ENCODE data around the gene ERP27. TPM values are rescaled to one million over a fixed set of nuclear protein-coding genes. Genes with fewer than 3 reads are reported as not detected.
A peak's percentile ranks its signal among the peaks of the same experiment; 100 is the strongest.

ERP27 gene
- total RNA-seq, 1 donor from 2014 or later = 9.7 TPM

DNA sequence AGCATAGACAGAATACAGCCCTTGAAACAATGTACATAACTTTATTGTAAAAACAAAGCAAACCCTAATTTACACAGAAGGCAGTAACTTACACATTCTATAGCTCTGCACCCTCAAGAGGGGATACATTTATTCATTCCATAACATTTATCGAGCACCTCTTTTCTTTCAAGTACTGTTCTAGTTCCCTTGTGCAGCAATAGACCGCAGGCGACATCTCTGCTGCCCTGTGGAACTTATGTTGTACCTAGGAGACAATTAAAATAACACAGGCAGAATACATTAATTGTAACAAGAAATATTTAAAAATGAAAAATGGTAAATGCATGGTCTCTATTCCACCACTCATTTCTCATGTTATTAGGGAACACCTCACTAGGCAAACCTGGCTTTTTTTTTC is 24.5 kb upstream of the ERP27 start:
- DNase-seq = no peak
- H3K27ac ChIP-seq = peak overlapping the region; percentile 85
- no peaks in the 10 kb centered on the region for H3K27me3 ChIP-seq
- H3K9me3 ChIP-seq = no peaks in the 10 kb centered on the region
- intact Hi-C loops (cut with DNase I) = no loop called here
- H3K4me3 ChIP-seq = no peak overlapping the region
- no peak for ATAC-seq
- H3K36me3 ChIP-seq = no peaks in the 10 kb centered on the region
- peaks cover 4% of the 10 kb centered on the region for H3K4me1 ChIP-seq
- TF ChIP-seq, protein P1, sequence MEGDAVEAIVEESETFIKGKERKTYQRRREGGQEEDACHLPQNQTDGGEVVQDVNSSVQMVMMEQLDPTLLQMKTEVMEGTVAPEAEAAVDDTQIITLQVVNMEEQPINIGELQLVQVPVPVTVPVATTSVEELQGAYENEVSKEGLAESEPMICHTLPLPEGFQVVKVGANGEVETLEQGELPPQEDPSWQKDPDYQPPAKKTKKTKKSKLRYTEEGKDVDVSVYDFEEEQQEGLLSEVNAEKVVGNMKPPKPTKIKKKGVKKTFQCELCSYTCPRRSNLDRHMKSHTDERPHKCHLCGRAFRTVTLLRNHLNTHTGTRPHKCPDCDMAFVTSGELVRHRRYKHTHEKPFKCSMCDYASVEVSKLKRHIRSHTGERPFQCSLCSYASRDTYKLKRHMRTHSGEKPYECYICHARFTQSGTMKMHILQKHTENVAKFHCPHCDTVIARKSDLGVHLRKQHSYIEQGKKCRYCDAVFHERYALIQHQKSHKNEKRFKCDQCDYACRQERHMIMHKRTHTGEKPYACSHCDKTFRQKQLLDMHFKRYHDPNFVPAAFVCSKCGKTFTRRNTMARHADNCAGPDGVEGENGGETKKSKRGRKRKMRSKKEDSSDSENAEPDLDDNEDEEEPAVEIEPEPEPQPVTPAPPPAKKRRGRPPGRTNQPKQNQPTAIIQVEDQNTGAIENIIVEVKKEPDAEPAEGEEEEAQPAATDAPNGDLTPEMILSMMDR (IDR thresholded peaks at IDR 0.05) = no peak

DNA sequence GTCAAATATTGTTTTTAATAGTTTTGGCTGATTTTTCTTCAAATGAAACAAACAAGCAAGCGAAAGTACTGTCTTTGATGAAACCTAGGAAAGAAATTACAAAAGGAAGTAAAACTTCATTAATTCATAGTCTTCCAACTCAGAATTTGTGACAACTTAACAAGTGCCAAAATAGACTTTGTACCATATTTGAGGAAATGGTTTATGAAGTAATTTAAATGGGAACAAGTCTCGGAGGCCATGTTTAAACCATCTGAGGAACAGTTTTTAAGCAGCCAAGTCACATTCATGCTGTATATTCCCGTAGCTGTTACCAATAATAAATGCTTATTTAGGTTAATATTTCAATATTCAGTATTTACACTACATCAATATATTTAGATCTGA is 23.8 kb upstream of the ERP27 start:
- Histone ChIP-seq H3K27ac (peak overlapping the region; percentile 85), H3K4me3 (peak overlapping the region; percentile 60), H3K9me3 (no peaks in the 10 kb centered on the region), H3K36me3 (no peaks in the 10 kb centered on the region), H3K4me1 (peaks cover 10% of the 10 kb centered on the region), H3K27me3 (no peaks in the 10 kb centered on the region)
- TF ChIP-seq, protein P1 (IDR thresholded peaks at IDR 0.05) = no peak
- intact Hi-C loops (cut with DNase I) = no loop called here
- DNase-seq = no peak
- ATAC-seq = no peak

DNA sequence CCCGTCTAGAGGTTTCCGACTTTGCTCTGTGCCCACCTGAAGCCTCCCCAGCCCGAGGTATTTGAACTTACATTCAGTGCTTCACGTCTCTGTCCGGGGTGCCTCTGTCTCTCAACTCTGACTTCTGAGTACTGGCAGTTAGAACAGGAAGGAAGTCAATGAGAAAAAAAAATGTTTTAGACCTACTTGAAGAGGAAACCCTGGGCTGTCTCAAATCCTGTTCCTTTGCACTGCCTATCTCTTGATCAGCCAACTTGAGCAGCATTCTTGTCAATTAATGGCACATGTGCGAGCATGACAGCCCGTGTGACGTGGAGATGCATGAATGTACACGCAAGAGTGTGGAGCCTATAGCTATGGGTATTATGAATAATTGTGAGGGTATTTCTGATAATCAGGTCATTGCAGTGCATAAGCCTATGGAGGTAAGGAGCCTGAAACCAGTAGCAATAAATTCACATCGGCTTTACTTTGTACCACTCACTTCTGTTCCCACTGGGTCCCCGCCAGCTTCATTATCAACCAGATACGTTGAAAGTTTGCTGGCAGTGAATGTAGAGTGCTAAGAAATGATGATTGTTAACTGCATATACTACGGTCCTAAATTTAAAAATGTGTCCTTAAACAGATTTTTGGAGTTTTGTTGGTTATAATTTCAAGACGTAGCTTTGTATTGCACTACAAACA is 23.3 kb upstream of the ERP27 start, which contains the start of gene ARHGDIB:
ARHGDIB (minus strand) TSS at position 136 of the 687 bp plus-strand sequence. CDS start 10,889 bp downstream, outside the sequence.
- Histone ChIP-seq H3K4me3 (peak within 1 kb of the TSS; percentile 60), H3K4me1 (peaks cover 16% of the 10 kb centered on the region), H3K27ac (peak within 1 kb of the TSS; percentile 85), H3K9me3 (no peaks in the 10 kb centered on the region), H3K27me3 (no peaks in the 10 kb centered on the region), H3K36me3 (no peaks in the 10 kb centered on the region)
- DNase-seq (no peak), ATAC-seq (peak; percentile 83)
- TF ChIP-seq, protein P1 (IDR thresholded peaks at IDR 0.05) = no peak
- intact Hi-C loops (cut with DNase I) = no loop called here

DNA sequence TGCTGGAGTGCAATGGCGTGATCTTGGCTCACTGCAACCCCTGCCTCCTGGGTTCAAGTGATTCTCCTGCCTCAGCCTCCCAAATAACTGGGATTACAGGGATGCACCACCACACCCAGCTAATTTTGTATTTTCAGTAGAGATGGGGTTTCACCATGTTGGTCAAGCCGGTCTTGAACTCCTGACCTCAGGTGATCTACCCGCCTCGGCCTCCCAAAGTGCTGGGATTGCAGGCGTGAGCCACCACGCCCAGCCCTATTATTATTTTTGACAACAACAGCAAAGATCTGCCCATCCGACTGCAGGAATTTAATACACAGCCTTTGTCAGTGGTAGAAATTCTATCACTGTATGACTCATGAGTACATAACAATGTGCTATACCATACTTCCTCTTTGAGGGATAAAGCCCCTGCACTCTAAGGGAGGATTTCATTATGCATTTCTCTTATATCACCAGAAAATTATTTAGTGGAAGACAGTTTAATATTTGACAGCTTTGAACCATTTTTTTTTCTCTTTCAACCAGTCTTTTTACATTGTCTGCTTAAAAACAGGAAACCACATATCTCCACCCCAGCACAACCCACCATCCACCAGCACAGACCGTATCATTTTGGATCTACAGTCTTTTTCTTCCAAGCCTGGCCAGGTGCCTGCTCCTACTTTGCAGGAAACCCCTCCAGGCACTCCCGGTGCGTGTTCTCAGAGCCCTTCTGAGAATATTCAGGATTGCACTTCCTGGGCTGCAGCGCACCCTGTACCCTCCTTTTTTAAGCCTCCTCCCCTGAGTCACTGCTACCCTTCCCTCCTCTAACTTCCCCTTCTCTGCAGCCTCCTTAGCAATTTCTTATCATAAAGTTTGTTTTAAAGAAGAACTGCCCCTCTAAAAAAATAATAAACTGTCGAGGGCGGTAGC is 22.5 kb upstream of the ERP27 start:
- DNase-seq (peak; percentile 68), ATAC-seq (peak; percentile 85)
- Histone ChIP-seq H3K4me3 (peak overlapping the region; percentile 60), H3K27me3 (no peaks in the 10 kb centered on the region), H3K36me3 (no peaks in the 10 kb centered on the region), H3K4me1 (peaks cover 23% of the 10 kb centered on the region), H3K27ac (peak overlapping the region; percentile 85), H3K9me3 (no peaks in the 10 kb centered on the region)
- intact Hi-C loops (cut with DNase I) = no loop called here
- TF ChIP-seq, protein P1 (IDR thresholded peaks at IDR 0.05) = no peak

DNA sequence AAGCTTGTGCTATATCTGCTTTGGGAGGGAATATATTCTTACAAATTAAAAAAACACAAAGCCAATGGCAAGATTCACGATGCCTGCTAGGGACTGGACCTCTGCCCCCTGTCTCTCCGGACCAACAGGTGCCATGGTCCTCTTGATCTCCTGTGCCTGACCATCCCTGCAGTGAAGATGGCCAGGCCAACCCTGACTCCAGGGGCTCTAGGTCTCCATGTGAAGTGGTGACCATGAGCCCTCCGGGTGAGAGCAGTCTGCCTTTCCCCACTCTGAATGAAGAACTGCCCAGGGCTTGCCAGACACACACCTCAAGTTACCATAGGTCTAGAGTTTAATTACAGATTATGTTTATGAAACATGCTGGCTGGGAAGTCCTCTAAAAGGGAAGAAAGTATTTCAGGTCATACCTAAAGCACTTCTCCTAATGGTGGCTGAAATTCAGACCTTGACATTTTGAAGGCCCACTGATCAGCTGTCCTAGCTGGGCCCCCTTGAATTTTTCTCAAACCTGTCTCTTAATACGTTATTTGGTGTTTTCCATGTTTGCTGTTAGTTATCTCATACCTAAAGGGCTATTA is 21.7 kb upstream of the ERP27 start:
- TF ChIP-seq, protein P1 (IDR thresholded peaks at IDR 0.05) = no peak
- Histone ChIP-seq H3K4me3 (peak overlapping the region; percentile 60), H3K27ac (peak overlapping the region; percentile 85), H3K4me1 (peaks cover 23% of the 10 kb centered on the region), H3K27me3 (no peaks in the 10 kb centered on the region), H3K9me3 (no peaks in the 10 kb centered on the region), H3K36me3 (no peaks in the 10 kb centered on the region)
- intact Hi-C loops (cut with DNase I) = no loop called here
- no peak for ATAC-seq
- DNase-seq = no peak
